HG02885 (cell line): ENCODE results near the gene CENPE.

Experiments
- ATAC-seq: cut with Tn5 transposase; IDR thresholded peaks from one replicate; pipeline ENCODE4 v1.9.1; 2021; ENCODE audit warnings: mild to moderate bottlenecking; ENCODE audit not compliant: unreplicated experiment, poor library complexity

Gene CENPE

GRCh38 chr4:103129174-103129573 is 69.0 kb downstream of the CENPE start:
- ATAC-seq: no peak

GRCh38 chr4:103126126-103126525 is 72.0 kb downstream of the CENPE start:
- ATAC-seq: no peak

DNA sequence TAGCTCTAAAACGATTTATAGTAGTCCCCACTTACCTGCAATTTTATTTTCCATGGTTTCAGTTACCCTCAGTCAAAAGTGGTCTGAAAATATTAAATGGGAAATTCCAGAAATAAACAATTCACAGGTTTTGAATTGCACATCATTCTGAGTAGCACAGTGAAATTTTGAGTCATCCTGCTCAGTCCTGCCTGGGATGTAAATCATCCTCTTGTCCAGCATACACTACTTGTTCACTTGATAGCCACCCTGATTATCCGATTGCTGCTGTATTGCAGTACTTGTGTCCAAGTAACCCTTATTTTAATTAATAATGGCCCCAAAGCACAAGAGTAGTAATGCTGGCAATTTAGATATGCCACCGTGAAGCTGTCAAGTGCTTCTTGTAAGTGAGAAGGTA is 75.0 kb downstream of the CENPE start:
- ATAC-seq: no peak

DNA sequence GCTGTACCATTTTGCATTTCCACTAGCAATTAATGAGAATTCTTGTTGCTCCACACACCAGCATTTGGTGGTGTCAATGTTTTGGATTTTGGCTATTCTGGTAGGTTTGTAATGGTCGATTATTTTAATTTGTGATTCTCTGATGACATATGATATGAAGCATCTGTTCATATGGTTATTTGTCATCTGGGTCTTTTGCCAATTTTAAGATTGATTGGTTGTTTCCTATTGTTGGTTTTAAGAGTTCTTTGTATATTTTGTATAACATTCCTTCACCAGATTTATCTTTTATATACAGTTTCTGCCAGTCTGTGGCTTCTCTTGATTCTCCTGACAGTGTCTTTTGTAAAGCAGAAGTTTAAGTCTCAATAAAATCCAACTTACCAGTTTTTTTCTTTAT is 80.0 kb downstream of the CENPE start:
- ATAC-seq: no peak

DNA sequence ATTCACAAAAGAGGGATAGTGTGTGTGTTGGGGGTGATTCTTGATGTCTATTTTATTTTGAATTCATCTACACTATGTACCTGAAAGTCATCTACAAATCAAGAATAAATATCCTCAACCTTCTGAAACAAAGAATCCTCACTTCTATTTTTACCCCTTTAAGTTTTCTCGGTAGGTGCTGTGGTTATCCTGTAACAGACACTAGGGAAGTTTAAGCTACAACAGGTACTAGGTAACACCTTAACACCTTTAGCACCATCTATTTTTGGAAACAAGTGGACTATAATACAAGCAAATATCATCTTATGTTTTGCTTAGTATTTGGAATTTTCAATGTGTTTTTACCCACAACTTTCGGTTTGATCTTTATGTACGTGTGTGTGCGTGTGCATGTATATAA is 86.5 kb downstream of the CENPE start:
- ATAC-seq: no peak

DNA sequence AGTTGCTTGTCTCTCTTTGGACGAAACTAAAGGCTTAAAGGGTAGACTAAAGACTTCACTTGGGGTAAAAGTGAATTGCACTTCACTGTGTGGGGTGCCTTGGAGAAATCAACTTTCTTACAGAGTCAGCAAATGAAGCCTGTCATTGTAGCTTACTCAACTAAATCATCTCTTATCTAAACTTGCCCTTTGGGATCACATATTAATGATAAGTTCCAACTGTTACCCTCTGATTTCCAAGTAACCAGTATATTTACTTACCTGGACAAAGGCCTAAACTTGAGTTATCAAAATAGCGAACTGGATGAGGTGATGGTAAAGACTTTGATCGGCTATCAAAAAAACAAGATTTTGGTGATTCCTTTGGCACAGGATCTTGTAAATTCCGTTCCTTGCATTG is 89.6 kb downstream of the CENPE start:
- no peak for ATAC-seq

DNA sequence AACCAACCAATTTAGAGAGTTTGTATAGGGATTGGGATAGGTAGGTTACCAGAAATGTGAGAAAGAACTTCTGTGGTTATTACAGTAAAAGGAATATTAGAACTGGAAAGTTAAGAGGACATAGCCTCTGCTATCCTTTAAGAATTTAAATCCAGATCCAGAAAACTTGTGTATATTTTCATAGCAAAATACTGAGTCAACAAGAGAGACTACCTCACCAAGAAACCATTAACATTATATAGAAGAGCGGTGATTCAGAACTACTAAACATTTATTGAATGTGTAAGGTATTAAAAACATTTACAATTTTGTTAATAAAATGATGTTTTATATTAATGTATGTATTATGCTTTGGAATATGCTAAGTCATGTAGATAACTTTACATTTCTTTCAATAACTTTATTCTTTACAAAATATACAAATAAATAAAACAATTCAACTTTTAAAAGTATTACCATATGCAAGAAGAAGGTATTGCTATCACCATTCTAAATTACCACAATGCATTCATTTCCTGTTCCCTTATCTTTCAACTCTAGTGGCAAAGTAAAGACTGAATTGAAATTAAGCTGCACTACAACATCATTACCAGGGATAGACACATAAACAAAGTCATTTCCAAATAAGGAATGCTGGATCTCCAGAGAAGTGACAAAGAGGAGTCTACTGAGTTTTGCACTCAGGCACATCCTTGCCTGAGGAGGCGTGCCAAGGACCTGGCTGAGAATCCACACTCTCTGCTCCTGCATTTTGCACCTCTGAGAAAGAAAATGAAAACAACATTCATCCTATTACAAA is 92.4 kb downstream of the CENPE start:
- ATAC-seq: no peak

- no peak for ATAC-seq
Measured at GRCh38 chr4:103104886-103105285, 93.3 kb downstream of the CENPE start.

DNA sequence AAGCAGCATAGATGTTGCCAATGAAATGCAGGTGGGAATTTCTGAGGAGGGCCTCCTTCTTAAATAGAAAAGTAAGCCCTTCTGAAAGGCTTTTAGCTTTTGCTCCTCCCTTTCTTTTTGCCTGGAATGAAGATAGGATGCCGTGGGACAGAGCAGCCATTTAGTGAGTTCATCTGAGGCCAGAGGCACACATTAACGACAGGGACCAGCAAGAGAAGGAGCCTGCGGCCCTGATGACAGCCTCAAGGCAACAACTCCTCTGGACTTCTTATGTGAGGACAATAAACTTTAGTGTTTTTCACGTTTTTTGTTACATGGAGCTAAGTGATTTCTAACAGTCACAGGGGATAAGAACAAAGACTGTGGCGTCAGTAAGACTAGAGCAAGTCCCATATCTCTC is 97.5 kb downstream of the CENPE start:
- ATAC-seq: no peak

DNA sequence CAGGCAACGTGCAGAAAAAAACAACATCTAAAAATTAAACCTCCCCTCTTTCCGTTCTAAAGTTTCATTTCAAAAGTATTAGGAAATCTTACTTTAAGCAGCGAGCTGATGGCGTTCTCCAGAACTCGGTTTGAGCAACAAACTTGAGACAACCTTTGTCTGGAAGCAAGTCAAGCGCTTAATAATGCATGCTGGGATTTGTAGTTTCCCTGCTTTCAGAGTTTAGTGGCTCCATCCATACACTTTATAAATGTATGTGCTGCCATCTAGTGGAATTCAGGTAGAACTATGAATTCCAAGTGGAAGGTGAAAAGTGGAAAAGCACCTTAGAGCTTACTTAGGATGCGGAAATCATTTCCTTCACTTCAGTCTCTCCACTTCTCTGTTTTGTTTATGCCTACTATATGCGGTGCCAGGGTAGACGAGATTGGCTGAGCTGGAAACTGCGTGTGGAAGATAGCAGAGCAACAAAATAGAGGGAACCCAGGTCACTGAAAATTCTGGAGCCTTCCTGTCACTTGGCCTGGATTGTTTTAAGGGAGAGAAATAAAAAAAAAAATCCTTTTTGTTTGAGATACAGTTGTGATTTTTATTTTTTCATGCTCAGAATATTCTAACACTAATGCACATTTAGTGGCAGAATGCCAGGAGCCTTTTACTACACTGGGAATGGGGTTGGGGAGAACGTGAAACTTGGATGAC is 98.3 kb downstream of the CENPE start, which contains the start of gene BDH2:
Gene BDH2, minus strand, starts transcription at position 144 of the 702 bp plus-strand sequence. CDS start 3,580 bp downstream, outside the sequence.
- peak; percentile 99 for ATAC-seq

GRCh38 chr4:103098756-103099440 is 99.2 kb downstream of the CENPE start:
- ATAC-seq: no peak

DNA sequence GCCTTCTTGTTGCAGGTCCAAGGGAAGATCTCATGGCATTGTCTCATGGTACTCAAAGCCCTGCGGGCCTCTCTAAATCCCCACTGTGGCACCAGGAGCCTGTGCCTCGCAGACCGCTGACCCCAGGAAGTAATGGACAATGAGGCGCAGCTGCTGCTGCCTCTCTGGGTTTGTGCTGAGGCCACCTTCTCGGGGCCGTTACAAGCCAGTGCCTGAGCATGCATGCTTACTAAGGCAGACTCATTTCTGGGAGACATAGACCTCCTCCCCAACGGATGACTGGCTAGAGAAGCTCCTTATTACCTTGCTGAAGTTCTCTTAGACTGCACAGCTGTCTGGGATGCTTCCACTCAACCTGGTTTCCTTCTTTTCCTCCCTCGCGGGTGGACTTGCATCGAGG is 99.8 kb downstream of the CENPE start:
- ATAC-seq: no peak

DNA sequence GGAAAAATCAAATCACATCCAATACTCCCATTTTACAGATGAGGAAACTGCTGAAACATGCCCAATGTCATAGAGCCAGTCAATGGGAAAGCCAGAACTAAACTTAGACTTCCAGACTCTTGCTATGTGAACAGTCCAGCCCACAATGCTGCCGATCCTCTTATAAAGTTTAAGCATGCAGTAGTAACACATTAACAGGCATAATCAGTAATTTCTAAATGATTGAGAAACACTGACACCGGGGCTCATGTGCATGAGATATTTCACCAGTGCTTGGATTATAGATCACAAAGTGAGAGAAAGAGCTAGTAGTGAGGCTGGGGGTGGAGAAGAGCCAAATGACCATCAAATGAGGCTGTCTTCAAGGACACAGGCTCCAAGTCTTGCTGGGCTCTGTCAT is 101.0 kb downstream of the CENPE start:
- no peak for ATAC-seq

GRCh38 chr4:103095080-103095479 is 103.1 kb downstream of the CENPE start:
- ATAC-seq: no peak

DNA sequence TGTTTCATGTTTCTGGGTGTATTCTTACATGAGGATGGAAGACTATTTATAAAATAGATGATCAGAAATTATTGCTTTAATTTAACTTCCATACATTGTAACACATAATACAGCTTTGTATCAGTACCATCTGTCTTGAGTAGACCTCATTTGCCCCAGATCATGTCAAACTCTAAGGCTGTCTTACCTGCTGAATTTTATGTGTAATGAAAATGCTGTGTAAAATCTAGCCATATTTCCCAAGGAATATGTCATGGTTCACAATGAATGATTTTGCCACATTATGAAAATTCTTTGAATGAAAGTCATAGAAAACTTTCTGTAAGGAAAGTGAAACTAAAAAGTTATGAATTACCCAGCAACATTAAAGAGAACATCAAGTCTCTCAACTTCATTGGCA is 105.9 kb downstream of the CENPE start:
- no peak for ATAC-seq

- ATAC-seq: peak; percentile 77
Measured at GRCh38 chr4:103091601-103092223, 106.4 kb downstream of the CENPE start.

DNA sequence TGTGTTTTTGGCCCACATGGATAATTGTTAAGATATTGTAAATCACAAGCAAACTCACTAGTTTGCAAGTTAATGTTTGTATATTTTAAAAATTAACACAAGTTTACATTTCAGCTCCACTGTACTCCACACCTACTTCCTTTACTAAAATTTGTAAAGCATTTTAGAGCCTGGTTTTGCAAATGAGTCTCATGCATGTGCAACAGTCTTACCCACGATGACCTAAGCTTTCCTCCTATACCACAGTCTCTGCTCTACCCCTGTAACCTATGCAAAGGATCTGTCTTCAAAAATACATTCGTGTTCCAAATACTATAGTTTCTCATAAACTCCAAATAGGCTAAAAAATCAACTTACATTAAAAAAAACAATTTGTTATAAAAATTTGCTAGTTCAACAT is 108.7 kb downstream of the CENPE start:
- no peak for ATAC-seq

GRCh38 chr4:103086551-103086950 is 111.6 kb downstream of the CENPE start:
- no peak for ATAC-seq

DNA sequence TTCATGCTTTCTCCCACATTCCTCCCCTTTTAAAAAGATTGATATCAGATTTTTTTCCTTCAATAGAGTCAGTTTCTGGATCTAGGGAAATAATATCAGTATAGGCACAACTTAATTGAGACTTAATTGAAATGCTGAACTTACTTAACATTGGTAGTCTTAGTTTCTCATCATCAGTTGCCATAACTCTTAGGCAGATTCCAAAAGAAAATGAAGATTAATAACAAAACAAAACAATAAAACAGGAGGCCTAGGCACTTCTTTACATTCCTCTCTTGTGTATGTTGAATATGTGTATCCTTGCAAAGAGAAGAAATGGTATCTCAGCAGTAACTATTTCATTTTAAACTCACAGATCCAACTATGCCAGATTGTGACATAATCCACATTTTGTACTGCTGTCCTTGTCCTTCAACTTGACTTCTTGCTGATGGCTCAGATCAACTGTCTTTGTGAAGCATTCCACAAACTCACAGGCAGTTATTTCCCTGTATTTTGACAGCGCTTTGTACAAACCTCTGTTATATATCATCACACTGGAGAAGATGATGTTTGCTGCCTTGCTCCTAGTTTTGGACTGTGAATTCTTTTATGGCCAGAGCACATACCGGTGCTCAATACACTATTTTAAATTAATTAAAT is 112.5 kb downstream of the CENPE start:
- ATAC-seq: no peak

DNA sequence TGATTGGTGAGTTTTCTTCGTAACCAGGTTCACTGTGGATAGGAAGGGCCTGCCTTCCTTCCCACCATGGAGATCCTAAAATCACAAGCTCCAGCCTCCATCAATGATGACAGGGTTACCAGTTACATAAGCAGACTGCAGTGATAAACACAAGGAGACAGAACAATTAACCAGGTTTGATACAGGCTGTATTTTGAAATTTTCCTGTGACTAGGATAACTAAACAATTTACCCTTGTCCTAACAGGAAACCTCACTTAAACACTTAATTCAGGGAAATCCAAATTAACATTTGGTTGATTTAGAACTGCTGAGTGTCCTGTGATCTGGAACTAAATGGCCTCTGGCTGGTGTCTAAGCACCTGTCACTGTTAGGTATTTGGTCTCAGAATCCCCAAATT is 118.5 kb downstream of the CENPE start:
- no peak for ATAC-seq
